Heart left ventricle (tissue), 13 donors: ENCODE results near the gene U2AF1.
"Not testable (repeated sequence)": the region's sequence is repeated elsewhere in the genome, so short reads cannot be mapped to it uniquely, and the experiment has no call there.

Experiments
- POLR2A ChIP-seq, 2 donors: fragments of 450-650 bp; IDR thresholded peaks; one replicate each; pipeline ENCODE4 v1.6.1; 2017; ENCODE audit warnings: antibody characterized with exemption in 2 of 2, mild to moderate bottlenecking in 2 of 2, moderate library complexity in 2 of 2
- TF ChIP-seq, protein P1 (sequence below), 12 donors: fragments of 200-600 bp; sonication (generic) in 4 of 12; IDR thresholded peaks; one replicate each; pipeline versions ENCODE4 v1.5.0 to v1.8.0; 2018 to 2022; ENCODE audit warnings: antibody characterized with exemption in 12 of 12, mild to moderate bottlenecking in 5 of 12
- donor health status: ischemic (EF 13 %, LVEDD 7.1; RV severe dilation, severe dysfunction).
- donor health status: DM: no; HTN: yes; CAD: no.
- donor health status: DM: no; HTN: no; CAD: no.
- donor health status: ischemic (EF 25% LVEDD 6.9; RV normal size, moderate dysfunction).
- donor health status: ischemic (EF 25% LVEDD 5.7; RV mildly dilated, moderate dysfunction).
- donor health status: ischemic (EF 35%, LVEDD 5.7; RV mildly dilated, moderate dysfunction).
- donor health status: nonischemic (EF 11% LVEDD 7.7; RV severe dilation, severe dysfunction).
- donor health status: DM: yes; HTN: yes; CAD: no.
- donor health status: PGD.
- donor health status: ischemic (EF 29% LVEDD 5.4; RV normal size, mild dysfunction).
- donor health status: nonischemic (EF 23%, LVEDD 6.1; RV moderate dilation, normal function).

DNA sequence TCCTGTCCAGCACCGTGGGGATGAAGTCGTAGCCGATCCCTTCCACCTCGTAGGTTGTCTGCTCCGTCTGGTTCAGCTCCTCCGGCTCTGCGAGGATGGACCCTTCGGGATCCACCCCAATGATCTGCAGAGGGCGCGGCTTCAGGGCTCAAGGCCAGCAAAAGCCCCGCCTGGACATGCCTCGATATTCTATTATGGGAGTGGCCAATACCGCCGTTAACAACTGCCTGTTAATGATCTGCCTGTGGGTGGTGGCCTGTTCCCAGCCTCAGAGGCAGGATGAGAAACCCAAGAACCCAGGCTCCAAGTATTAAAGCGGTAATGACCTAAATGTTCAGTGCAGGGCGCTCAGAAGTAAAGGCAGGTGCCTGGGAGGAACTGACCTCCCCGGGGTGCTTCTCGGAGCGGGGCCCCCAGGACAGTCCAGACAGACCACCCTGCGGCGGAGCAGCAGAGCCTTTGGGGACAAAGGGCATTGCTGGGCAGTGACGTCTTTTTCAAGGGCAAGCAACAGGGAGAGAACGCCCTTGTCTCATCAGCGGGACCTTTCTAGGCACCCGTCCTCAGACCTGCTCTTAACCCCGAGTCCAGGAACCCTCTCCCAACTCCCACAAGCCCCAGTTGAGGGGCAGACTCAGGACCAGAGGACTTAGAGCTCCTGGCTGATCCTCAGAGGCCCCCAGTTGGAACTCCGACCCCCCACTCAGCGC is 44.3 kb downstream of the U2AF1 start:
- TF ChIP-seq, protein P1, sequence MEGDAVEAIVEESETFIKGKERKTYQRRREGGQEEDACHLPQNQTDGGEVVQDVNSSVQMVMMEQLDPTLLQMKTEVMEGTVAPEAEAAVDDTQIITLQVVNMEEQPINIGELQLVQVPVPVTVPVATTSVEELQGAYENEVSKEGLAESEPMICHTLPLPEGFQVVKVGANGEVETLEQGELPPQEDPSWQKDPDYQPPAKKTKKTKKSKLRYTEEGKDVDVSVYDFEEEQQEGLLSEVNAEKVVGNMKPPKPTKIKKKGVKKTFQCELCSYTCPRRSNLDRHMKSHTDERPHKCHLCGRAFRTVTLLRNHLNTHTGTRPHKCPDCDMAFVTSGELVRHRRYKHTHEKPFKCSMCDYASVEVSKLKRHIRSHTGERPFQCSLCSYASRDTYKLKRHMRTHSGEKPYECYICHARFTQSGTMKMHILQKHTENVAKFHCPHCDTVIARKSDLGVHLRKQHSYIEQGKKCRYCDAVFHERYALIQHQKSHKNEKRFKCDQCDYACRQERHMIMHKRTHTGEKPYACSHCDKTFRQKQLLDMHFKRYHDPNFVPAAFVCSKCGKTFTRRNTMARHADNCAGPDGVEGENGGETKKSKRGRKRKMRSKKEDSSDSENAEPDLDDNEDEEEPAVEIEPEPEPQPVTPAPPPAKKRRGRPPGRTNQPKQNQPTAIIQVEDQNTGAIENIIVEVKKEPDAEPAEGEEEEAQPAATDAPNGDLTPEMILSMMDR (IDR thresholded peaks at IDR 0.05) = not testable (repeated sequence)
- TF ChIP-seq POLR2A (IDR thresholded peaks at IDR 0.05) = not testable (repeated sequence)
